GM19324 (cell line): ENCODE results near the gene FLYWCH2.

Experiments used
- ATAC-seq: cut with Tn5 transposase; IDR thresholded peaks from one replicate; pipeline ENCODE4 v1.9.1; 2021; ENCODE audit warnings: mild to moderate bottlenecking, moderate library complexity; ENCODE audit not compliant: unreplicated experiment, low FRiP score

Gene FLYWCH2, protein sequence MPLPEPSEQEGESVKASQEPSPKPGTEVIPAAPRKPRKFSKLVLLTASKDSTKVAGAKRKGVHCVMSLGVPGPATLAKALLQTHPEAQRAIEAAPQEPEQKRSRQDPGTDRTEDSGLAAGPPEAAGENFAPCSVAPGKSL

GRCh38 chr16:2882650-2883457, at the start of gene FLYWCH2:
Gene FLYWCH2 (plus strand): TSS chr16:2883215. CDS start chr16:2896450, 13,235 bp downstream.
- ATAC-seq: peak; percentile 91

DNA sequence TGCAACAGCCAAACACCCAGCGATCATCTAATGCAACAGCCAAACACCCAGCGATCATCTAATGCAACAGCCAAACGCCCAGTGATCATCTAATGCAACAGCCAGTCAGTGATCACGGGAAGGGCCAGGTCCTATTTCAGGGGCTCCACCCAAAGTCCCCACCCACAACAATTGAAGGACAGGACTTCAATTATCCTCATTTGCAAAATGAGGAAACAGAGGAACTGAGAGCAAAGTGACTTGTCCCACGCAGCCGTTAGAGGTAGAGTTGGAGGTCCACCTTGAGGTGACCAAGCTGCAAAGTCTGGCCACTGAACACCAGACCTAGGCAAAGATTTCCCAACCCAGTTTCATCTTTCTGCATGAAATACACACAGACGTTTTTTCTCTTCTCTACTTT, 49.2 kb upstream of the FLYWCH2 start:
- ATAC-seq: no peak

- ATAC-seq: no peak
Measured at GRCh38 chr16:2834968-2835367, 48.0 kb upstream of the FLYWCH2 start.

GRCh38 chr16:2835638-2836493, 47.1 kb upstream of the FLYWCH2 start:
- ATAC-seq: no peak

DNA sequence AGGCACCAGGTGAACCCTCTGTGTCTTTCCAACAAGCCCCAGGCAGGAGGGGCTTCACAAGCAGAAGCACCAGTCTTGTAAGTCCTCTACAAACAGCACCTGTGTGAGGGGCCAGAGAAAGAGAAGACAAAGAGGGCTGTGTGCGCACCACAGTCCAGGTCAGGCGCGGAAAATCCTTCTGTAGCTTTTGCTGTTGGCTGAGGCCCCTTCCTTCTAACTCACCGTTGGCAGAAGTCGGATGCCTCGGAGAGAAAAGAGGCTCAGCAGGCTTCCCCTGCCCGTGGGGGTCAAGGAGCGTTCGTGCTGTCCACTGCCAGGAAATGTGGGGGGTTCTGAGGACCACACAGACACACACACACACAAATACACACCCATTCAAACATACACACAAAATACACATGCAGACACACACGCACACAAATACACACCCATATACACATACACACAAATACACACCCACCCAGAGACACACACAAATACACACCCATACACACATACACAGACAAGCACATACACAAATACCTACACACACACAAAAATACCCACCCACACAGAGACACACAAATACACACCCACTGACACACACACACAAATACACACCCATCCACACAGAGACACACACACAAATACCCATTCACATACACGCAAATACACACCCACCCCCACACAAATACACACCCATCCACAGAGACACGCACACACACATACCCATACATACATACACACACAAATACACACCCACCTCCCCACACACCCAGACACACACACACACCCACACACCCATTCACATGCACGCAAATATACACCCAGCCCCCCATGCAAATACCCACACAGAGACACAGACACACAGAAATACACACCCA, 46.1 kb upstream of the FLYWCH2 start:
- no peak for ATAC-seq

DNA sequence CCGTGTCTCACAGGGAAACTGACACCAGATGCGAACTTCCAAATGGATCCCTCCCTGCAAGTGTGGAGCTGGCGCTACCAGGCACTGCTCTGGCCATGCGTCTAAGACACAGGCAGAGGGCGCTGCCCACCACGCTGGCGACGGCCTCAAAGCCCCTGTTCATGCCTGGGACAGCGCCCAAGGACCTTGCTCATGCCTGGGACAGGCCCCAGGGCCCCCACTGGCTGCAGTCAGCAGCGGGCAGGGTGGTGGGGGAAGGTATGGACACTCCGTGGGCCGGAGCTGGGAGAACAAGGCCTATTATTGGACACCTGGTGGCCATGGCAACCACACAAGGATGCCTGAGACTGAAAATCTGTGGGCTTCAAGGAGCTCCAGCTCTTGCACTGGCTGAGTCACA, 44.1 kb upstream of the FLYWCH2 start:
- no peak for ATAC-seq

DNA sequence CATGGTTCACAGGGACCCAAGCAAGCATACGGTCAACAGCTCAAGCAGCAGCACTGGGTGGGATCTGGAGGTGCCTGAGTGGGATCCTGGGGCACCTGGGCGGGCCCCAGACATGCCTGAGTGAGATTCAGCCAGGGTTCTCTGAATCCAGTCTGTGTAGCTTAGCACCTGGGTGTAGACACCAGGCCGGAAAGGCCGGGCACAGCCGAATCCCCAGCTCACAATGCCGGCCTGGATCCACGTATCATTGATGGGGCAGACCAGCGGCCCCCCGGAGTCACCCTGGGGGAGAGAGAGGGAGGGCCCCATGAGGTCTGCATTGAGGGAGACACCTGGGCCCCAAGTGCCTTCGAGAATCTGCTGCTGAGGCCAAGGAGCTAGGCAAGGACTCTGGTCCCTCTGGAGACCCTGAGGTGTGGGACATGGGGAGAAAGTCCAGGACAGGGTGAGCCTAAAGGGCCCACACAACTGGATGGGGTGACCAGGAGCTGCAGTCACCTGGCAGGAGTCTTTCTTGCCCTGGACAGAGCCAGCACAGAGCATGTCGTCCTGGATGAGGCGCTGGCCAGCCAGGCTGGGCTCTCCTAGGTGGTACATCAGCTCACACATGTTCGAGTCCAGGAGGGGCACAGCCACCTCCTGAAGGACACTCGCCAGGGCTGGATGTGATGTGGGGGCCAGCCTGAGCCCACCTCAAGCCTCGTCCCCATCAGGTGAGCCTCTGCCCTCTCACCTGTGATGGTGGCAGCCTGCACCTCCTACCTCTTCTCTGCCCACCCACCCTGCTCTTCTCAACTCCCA, 43.2 kb upstream of the FLYWCH2 start:
- ATAC-seq: no peak

DNA sequence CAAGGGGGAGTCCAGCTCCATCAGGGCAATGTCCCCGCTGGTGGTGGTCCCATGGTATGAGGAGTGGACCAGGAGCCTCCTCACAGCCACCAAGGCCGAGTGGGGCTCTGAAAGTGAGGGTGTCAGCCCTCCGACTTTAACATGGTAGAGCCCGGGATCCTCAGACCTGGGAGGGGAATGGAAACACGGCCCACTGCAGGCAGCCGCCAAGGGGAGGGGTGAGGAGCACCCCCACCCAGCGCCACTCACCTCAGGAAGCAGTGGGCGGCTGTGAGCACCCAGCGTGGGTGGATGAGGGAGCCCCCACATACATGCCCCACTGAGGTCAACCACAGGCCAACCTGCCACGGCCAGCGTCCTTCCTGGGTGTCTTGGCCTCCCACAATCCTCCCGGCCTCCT, 42.1 kb upstream of the FLYWCH2 start:
- no peak for ATAC-seq

DNA sequence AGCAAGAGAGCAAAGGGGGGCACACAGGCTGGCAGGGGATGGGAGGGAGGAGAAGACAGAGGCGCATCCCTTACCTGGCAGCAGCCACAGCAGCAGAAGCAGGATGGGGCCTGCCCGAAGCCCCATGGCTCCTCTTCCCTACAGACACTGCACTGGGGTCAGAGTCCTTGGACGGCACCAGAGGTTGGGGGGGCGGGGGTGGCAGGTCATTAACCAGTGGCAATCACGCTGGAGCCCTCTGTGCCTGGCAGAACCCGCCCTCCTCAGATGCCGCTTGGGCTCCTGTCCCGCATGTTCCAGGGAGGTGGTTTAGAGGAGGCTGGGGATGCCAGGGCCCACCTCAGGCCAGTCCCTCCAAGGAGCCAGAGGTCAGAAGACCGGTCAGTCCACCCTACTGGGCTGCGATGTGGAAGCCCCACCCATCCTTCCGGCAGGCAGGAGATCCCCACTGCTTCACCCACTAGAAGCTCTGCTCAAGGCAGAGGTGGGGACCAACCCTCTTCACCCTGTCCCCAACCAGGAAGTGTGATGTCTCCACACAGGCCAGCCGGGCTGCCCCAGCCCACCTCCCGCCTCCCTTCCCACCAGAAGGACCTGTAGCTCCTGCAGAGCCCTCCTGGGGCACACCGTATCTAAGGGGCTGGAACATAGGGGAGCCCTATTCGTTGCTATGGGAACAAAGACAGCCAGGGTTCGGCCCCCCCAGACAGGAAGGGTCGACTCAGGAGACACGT, 41.2 kb upstream of the FLYWCH2 start:
- no peak for ATAC-seq

- ATAC-seq: no peak
Measured at GRCh38 chr16:2842340-2843000, 40.5 kb upstream of the FLYWCH2 start.

DNA sequence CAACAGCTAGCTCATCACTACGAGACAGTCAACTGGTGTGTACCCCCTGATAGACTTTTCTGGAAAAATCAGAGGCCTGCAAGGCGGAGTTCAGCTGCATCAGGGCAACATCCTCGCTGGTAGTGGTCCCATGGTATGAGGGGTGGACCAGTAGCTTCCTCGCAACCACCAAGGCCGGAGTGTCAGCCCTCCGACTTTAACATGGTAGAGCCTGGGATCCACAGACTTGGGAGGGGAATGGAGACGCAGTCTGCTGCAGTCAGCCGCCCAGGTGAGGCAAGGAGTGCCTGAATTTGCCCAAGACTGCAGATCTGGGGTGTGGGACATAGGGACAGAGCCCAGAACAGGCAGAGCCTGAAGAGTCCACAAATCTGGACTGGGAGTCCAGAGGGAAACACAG, 39.5 kb upstream of the FLYWCH2 start:
- ATAC-seq: no peak

DNA sequence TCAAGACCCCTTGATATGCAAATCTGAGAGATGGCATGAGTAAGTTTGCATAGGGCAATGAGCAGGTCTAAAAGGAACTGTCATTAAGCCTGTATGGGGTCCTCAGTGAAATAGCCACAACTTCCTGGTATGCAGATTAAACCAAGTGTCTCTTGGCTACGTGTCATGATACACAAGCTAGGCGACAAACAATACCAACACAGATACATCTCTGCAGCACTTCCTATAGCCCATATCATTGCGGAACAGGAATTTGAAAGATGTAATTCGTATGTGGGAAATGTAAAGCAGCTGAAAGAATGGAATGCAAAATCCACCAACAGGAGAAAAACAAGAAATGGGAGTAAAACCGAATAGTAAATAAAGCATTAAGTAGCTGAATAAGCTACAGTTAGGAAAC, 37.9 kb upstream of the FLYWCH2 start:
- ATAC-seq: no peak

DNA sequence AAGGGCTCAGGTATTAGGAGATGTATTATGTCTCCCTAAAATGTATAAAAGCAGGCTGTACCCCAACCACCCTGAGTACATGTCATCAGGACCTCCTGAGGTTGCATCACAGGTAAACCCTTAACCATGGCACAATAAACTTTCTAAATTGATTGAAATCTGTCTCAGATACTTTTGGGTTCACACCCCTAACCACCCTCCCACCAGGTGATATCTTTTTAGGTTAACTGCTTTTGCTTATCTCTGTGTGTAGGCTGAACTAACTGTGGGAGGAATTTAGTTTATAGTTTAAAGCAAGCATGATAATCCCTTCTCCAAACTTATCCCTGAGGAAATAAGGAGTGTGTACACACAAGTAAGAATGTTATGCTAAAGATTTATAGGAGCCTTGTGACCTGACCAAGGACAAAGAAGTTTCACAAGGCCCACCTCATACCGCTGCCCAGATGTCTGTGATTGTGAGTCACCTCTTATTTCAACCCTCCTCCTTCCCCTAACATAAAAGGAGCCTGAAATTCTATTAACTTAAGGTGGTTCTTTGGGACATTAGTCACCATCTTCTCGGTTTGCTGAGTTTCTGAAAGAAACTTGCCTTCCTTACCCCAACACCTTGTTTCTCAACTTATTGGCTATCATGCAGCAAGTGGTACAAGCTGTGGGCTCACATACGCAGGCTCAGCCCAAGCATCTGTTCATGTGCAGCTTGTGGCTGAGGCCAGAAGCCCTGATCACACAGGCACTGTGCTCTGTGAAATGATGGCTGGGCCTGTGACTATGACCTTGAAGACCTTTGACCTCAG, 36.3 kb upstream of the FLYWCH2 start:
- ATAC-seq: no peak

DNA sequence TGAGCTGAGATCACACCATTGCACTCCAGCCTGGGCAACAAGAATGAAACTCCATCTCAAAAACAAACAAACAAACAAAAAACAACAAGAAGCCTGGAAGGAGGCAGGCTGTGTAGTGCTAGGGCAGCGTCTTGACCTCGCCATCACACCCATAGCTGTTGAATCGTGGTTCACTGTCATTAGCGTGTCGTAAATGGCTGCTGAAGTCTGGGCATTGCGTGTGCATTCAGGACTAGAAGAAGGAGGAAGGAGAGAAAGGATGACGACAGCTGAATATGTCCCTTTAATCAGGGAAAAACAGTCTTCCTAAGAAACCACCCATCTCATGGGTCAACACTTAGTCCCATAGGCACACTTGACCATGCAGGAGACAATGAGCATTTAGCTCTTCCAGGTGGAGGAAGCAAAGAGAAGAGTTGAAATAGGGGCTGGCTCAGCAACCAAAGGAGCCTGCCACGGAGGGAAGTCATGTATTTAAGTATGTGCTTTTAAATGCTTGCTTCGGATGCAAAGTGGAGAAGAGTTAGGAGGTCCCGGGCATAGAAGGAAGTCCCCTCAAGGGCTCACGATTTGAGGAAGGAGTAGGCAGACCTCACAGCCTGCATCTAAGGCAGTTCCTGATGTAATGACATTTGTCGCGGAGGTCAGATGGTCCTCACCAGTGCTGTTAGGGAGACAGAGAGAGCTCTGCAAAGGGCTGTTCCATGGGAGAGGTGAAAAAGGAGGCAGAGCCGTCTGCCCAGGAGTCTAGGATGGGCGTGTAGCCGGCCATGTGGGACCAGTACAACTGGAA, 33.9 kb upstream of the FLYWCH2 start:
- ATAC-seq: no peak

DNA sequence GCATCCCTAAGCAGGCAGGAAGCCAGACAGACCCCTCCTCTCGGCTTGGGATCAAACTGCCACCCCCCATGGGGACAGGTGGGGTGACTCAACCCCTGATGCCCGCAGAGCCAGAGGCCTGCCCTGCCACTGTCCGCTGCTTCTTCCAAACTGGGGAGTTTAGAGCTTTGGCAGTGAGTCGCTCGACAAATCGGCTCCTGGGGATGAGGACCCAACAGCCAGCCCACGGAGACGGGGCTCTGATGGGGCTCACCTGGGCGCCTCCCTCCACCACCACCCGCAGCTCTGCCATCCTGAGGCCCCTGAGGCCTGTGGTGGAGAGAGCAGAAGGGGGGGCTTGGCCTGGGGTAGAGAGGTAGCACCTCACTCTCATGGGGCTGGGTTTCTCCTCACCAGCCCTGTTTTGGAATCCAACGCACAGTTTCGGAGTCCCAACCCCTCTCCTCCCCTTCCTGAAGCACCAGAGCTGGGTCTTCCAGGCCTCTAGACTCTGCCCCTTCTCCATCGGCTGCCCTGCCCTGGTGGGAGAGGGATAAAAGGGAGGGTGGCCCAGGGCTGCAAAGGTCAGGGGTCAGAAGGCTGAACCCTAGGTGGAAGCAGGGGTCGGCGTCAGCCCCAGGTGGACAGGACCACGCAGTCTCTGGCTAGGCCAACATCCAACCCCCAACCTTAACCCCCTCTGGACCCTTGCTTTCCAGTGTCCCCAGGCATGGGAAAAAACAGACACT, 30.8 kb upstream of the FLYWCH2 start:
- ATAC-seq: no peak
